Esophagus squamous epithelium (tissue), 5 donors: ENCODE data around the gene STRBP. TPM values are rescaled to one million over a fixed set of nuclear protein-coding genes. Genes with fewer than 3 reads are reported as not detected.
"Not testable (repeated sequence)": the region's sequence is repeated elsewhere in the genome, so short reads cannot be mapped to it uniquely, and the experiment has no call there.

Experiments used
- DNase-seq: peaks from one replicate; lab custom pipeline; 2025; lab: John Stamatoyannopoulos, UW
- H3K27ac ChIP-seq, 4 donors: fragments of 200-600 bp; sonication (generic); one replicate each; pipeline ENCODE4 v1.5.1; 2016 to 2019; ENCODE audit warnings: mild to moderate bottlenecking in 1 of 4
- H3K27me3 ChIP-seq, 4 donors: fragments of 200-600 bp; sonication (generic); 1 replicate in 3 of 4; 2 replicates in 1 of 4; pipeline versions ENCODE4 v1.5.1 to v1.6.0; 2017 to 2021; ENCODE audit warnings: antibody characterized with exemption in 1 of 4
- H3K36me3 ChIP-seq, 3 donors: fragments of 200-600 bp; sonication (generic); one replicate each; pipeline ENCODE4 v1.5.1; 2016 to 2019
- H3K4me1 ChIP-seq, 3 donors: fragments of 200-600 bp; sonication (generic); one replicate each; pipeline ENCODE4 v1.5.1; 2017 to 2019
- H3K4me3 ChIP-seq, 4 donors: fragments of 200-600 bp; sonication (generic); 1 replicate in 3 of 4; 2 replicates in 1 of 4; pipeline ENCODE4 v1.5.1; 2016 to 2019; ENCODE audit warnings: mild to moderate bottlenecking in 2 of 4, moderate library complexity in 1 of 4
- H3K9me3 ChIP-seq, 3 donors: fragments of 200-600 bp; sonication (generic); one replicate each; pipeline ENCODE4 v1.5.1; 2016 to 2019
- POLR2A ChIP-seq, 4 donors: fragments of 450-650 bp; IDR thresholded peaks; one replicate each; pipeline ENCODE4 v1.6.1; 2017; ENCODE audit warnings: antibody characterized with exemption in 4 of 4, mild to moderate bottlenecking in 4 of 4, moderate library complexity in 3 of 4
- WGBS, 2 donors: methylation state at CpG; one replicate each; pipeline ENCODE4 v1.1.5; 2018; 5-methylcytosine and 5-hydroxymethylcytosine counted together
- intact Hi-C: fragments of 100-400 bp; cut with DNase I; formaldehyde crosslinking; loops from one replicate; pipeline ENCODE4 v1.15.0; 2022
- total RNA-seq, 4 donors: library from RNA; depleted of rRNA; stranded (reverse); fragments of >200 nt; gene quantifications; one replicate each; pipeline ENCODE4 v1.1.0, GENCODE V29; 2016
- TF ChIP-seq, protein P1 (sequence below), 6 experiments: fragments of 450-650 bp in 4 of 6; fragments of 200-600 bp in 2 of 6; sonication (generic) in 2 of 6; IDR thresholded peaks; one replicate each; pipeline ENCODE4 v1.5.1; 2016 to 2019; ENCODE audit warnings: antibody characterized with exemption in 6 of 6, mild to moderate bottlenecking in 4 of 6, moderate library complexity in 4 of 6
- donor health status: DM: yes; HTN: yes; CAD: no.

STRBP gene
- total RNA-seq, 4 donors from 2014 or later = 22.7 to 26.1 (median 23.6) TPM

DNA sequence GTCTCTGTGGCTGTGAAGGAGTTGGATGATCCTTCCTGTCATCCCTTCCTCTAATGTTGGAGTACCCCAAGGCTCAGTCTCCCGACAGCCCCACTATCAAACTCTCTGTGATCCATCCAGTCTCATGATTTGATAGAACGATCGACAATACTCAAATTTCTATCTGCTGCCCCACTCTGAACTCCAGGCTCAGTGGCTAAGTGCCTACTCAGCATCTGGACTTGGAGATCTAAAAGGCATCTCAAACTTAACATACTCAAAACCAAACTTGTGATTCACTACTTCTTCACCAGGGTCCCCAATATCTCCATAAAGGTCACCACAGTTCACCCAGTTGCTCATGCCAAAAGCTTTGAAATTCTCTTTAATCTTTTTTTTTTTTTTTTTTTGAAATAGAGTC, 15.1 kb upstream of the STRBP start:
- Histone ChIP-seq H3K36me3 (no peaks in the 10 kb centered on the region), H3K4me3 (no peak overlapping the region), H3K27ac (no peak overlapping the region), H3K9me3 (no peaks in the 10 kb centered on the region), H3K4me1 (peaks cover 0 to 10% (median 0%) of the 10 kb centered on the region in 3 donors), H3K27me3 (peaks cover 0 to 7% (median 0%) of the 10 kb centered on the region in 4 donors)
- DNase-seq = no peak
- TF ChIP-seq POLR2A (IDR thresholded peaks at IDR 0.05) = no peak
- TF ChIP-seq, protein P1, sequence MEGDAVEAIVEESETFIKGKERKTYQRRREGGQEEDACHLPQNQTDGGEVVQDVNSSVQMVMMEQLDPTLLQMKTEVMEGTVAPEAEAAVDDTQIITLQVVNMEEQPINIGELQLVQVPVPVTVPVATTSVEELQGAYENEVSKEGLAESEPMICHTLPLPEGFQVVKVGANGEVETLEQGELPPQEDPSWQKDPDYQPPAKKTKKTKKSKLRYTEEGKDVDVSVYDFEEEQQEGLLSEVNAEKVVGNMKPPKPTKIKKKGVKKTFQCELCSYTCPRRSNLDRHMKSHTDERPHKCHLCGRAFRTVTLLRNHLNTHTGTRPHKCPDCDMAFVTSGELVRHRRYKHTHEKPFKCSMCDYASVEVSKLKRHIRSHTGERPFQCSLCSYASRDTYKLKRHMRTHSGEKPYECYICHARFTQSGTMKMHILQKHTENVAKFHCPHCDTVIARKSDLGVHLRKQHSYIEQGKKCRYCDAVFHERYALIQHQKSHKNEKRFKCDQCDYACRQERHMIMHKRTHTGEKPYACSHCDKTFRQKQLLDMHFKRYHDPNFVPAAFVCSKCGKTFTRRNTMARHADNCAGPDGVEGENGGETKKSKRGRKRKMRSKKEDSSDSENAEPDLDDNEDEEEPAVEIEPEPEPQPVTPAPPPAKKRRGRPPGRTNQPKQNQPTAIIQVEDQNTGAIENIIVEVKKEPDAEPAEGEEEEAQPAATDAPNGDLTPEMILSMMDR (IDR thresholded peaks at IDR 0.05) = no peak
- 87 to 88% methylated on average over 3 of the region's 3 CpGs for WGBS, 2 donors
- intact Hi-C loops = no loop called here

DNA sequence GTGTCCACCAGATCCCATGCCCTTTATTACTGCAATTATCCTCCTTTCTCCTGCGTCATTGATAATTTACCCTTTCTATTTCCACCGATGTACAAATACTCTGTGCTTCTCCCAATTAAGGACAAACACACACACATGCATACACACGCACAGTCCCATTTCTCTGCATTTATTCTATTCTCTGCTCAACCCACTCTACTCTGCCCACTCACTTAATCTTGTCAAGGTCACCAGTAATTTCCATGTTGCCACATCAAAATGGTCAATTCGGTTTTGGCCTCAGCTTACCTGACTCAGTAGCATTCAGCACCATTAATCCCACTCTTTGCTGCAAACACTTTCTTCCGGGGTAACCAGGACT, 14.6 kb upstream of the STRBP start:
- H3K27ac ChIP-seq = no peak overlapping the region
- H3K9me3 ChIP-seq = no peaks in the 10 kb centered on the region
- peaks cover 0 to 7% (median 0%) of the 10 kb centered on the region in 4 donors for H3K27me3 ChIP-seq
- intact Hi-C loops = no loop called here
- peaks cover 0 to 10% (median 0%) of the 10 kb centered on the region in 3 donors for H3K4me1 ChIP-seq
- H3K4me3 ChIP-seq = no peak overlapping the region
- H3K36me3 ChIP-seq = no peaks in the 10 kb centered on the region
- TF ChIP-seq, protein P1 (IDR thresholded peaks at IDR 0.05) = no peak
- no peak for TF ChIP-seq POLR2A (IDR thresholded peaks at IDR 0.05)
- 77 to 85% methylated on average over 5 of the region's 5 CpGs for WGBS, 2 donors
- DNase-seq = no peak

DNA sequence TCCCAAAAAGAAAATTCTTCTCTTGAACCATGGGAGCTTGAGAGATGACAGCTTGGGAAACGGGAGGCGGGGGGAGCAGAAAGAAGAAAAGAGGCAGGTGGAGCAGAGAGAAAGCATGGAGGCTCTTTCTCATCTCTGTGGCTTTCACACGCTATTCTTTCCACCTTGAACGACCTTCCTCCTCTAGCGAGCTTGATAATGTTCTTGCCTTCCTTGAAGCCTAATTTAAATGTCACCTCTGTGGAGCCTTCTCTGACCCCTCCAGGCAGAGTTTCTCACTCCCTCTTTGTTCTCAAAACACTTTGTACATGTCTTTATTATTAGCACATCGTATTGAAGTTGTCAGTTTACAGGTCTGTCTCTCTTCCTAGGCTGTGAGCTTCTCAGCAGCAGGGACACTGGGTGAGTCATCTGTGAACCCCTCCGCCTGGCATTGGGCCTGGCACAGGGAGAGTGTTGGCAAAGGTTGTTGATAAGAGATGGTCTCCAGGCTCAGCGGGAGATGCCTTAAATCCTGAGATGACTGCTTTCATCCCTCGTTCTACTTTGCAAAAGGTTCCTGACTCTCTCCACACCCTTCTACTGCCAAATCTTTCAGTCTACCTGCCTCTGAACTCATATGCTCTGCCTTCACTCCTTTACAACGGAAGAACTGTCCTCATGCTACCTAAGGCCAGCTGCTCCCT, 14.1 kb upstream of the STRBP start:
- 26 to 43% methylated on average over 10 of the region's 10 CpGs for WGBS, 2 donors
- no peaks in the 10 kb centered on the region for H3K36me3 ChIP-seq
- no peak overlapping the region for H3K4me3 ChIP-seq
- DNase-seq = no peak
- no peaks in the 10 kb centered on the region for H3K9me3 ChIP-seq
- H3K4me1 ChIP-seq = peaks cover 0 to 10% (median 0%) of the 10 kb centered on the region in 3 donors
- intact Hi-C loops = no loop called here
- no peak overlapping the region for H3K27ac ChIP-seq
- peaks cover 0 to 7% (median 0%) of the 10 kb centered on the region in 4 donors for H3K27me3 ChIP-seq
- TF ChIP-seq, protein P1 (IDR thresholded peaks at IDR 0.05) = no peak
- TF ChIP-seq POLR2A (IDR thresholded peaks at IDR 0.05) = no peak

DNA sequence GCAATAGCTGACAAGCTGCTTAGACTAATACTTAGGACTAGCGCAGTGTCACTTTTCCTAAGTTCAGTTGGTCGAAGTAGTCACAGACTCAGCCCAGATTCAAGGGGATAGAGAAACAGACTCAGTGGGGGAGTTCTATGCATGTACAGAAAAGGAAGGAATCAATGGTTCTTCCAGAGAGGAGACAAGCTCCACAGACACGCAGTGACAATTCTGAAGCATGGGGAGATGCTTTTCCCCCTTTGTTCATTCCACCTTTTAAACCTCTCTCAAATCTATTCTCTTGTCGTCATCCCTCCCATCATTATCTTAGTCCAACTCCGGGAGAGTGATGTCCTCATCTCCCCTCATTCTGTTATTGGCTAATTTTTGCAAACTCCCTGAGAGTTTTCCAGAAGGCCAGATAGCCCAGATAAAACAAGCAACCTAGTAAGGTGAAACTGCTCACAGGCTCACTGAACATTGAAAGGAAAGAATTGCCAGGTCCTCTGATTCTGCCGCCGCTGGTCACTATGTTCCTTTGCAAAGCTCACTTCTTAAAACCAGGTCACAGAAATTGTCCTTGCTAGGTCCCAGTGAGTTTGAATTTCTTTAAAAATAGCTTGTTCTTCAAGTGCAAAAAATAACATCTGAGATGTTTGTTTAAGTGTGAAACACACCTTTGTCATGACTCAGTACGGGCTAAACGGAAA, 13.4 kb upstream of the STRBP start:
- Histone ChIP-seq H3K27me3 (peaks cover 0 to 7% (median 0%) of the 10 kb centered on the region in 4 donors), H3K4me1 (peaks cover 0 to 10% (median 0%) of the 10 kb centered on the region in 3 donors), H3K36me3 (no peaks in the 10 kb centered on the region), H3K4me3 (no peak overlapping the region), H3K27ac (no peak overlapping the region), H3K9me3 (no peaks in the 10 kb centered on the region)
- TF ChIP-seq POLR2A (IDR thresholded peaks at IDR 0.05) = no peak
- TF ChIP-seq, protein P1 (IDR thresholded peaks at IDR 0.05) = no peak
- WGBS, 2 donors = 59 to 72% methylated on average over 9 of the region's 9 CpGs
- no peak for DNase-seq
- intact Hi-C loops = no loop called here

DNA sequence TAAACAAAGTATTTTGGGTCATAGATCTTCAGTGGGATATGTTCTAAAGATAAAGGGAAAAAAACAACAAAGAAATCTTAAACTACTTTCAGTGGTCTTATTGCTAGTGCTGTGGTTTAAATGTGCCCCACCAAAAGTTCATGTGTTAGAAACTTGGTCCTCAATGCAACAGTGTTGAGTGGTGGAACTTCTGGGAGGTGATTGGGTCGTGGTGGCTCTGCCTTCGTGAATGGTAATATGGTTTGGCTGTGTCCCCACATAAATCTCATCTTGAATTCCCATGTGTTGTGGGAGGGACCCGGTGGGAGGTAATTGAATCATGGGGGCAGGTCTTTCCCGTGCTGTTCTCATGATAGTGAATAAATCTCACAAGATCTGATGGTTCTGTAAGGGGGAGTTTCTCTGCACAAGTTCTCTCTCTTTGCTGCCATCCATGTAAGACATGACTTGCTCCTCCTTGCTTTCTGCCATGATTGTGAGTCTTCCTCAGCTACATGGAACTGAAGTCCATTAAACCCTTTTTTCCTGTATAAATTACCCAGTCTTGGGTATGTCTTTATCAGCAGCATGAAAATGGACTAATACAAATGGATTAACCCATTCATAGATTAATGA, 10.6 kb upstream of the STRBP start:
- H3K36me3 ChIP-seq, H3K27me3 ChIP-seq, H3K27ac ChIP-seq, H3K4me1 ChIP-seq, intact Hi-C loops, DNase-seq, H3K4me3 ChIP-seq, H3K9me3 ChIP-seq: not testable (repeated sequence)
- 71 to 76% methylated on average over 3 to 4 of the region's 4 CpGs for WGBS, 2 donors
